A549 (cell line): Measurements from ENCODE around the gene FOXJ3.

ENCODE experiments used
- BHLHE40 ChIP-seq: IDR thresholded peaks from 2 replicates; pipeline ENCODE4 v1.6.1; 2012; ENCODE audit warnings: low read depth, low read length, inconsistent platforms
- CBX2 ChIP-seq: fragments of 200-600 bp; sonication (generic); IDR thresholded peaks from 2 replicates; pipeline ENCODE4 v1.6.1; 2016; ENCODE audit warnings: low read depth, mild to moderate bottlenecking, borderline replicate concordance
- CTCF ChIP-seq: fragments of >200 bp; sonication (Bioruptor Twin); formaldehyde crosslinking; IDR thresholded peaks from 3 replicates; pipeline ENCODE4 v1.5.1; 2016
- EP300 ChIP-seq, 2 experiments: fragments of >200 bp; sonication (Bioruptor Twin); formaldehyde crosslinking; IDR thresholded peaks; 2 replicates in 1 of 2; 3 replicates in 1 of 2; pipeline ENCODE4 v1.6.1; 2016 to 2017
- FOSL2 ChIP-seq, 2 experiments: fragments of 450-650 bp in 1 of 2; fragments of >200 bp in 1 of 2; sonication (Bioruptor Twin) in 1 of 2; formaldehyde crosslinking; IDR thresholded peaks; 2 replicates each; pipeline versions ENCODE4 v1.5.0 to v1.6.1; 2016 to 2020; ENCODE audit warnings: mild to moderate bottlenecking in 1 of 2, moderate library complexity in 1 of 2
- HDAC2 ChIP-seq: fragments of 200-600 bp; sonication (generic); IDR thresholded peaks from 2 replicates; pipeline ENCODE4 v1.6.1; 2016
- POLR2A ChIP-seq: IDR thresholded peaks from 2 replicates; pipeline ENCODE4 v1.6.1; 2012; ENCODE audit warnings: mild to moderate bottlenecking, low read length
- POLR2AphosphoS2 ChIP-seq: conservative IDR thresholded peaks from 2 replicates; pipeline ENCODE4 v1.6.1; 2012; ENCODE audit warnings: low read length, improper control_type of control experiment, inconsistent platforms
- RAD21 ChIP-seq, 2 experiments: fragments of >200 bp in 1 of 2; sonication (Bioruptor Twin) in 1 of 2; formaldehyde crosslinking in 1 of 2; IDR thresholded peaks in 1 of 2; conservative IDR thresholded peaks in 1 of 2; 2 replicates in 1 of 2; 3 replicates in 1 of 2; pipeline ENCODE4 v1.6.1; 2012 to 2018; ENCODE audit warnings: inconsistent platforms in 1 of 2
- SMC3 ChIP-seq: fragments of >200 bp; sonication (Bioruptor Twin); formaldehyde crosslinking; IDR thresholded peaks from 3 replicates; pipeline ENCODE4 v1.6.1; 2018; ENCODE audit warnings: inconsistent platforms
- TFCP2L1 ChIP-seq: fragments of 250-450 bp; sonication (Bioruptor Pico); IDR thresholded peaks from 2 replicates; pipeline ENCODE4 v1.5.0; 2021; ENCODE audit warnings: mild to moderate bottlenecking

GRCh38 chr1:42191319-42191718 is 143.7 kb downstream of the FOXJ3 start:
- TF ChIP-seq CTCF, result no peak
- TF ChIP-seq POLR2A, result no peak
- TF ChIP-seq POLR2AphosphoS2, result no peak
- TF ChIP-seq TFCP2L1 (CRISPR knock-in tag), result no peak
- no peak for TF ChIP-seq SMC3
- no peak for TF ChIP-seq EP300 (IDR thresholded peaks at IDR 0.05)
- no peak for TF ChIP-seq RAD21 (conservative IDR thresholded peaks at IDR 0.05 in 1 of 2, IDR thresholded peaks at IDR 0.05 in 1 of 2)
- no peak for TF ChIP-seq CBX2
- no peak for TF ChIP-seq FOSL2 (IDR thresholded peaks at IDR 0.05)
- TF ChIP-seq FOSL2 (CRISPR knock-in tag; IDR thresholded peaks at IDR 0.05), result no peak
- TF ChIP-seq HDAC2, result no peak
- TF ChIP-seq BHLHE40, result no peak
